Keratinocyte (primary cell): ENCODE results near the gene CREB3L2. TPM values are rescaled to one million over a fixed set of nuclear protein-coding genes. Genes with fewer than 3 reads are reported as not detected.

Source experiments
- DNase-seq: peaks from one replicate; pipeline ENCODE4 v3.0.0-alpha.2; 2011; ENCODE audit warnings: low read depth, missing footprints, low spot score
- FAIRE-seq: peaks from 2 replicates; lab custom pipeline; 2011; peaks lifted over from hg19 to GRCh38; lab: Jason Lieb, UNC
- H2AFZ ChIP-seq: 2 replicates; pipeline ENCODE4 v1.6.0; 2012; ENCODE audit warnings: low read length, control low read depth, inconsistent platforms; ENCODE audit not compliant: control insufficient read depth
- H3K27ac ChIP-seq: 2 replicates; pipeline ENCODE4 v1.5.1; 2011; ENCODE audit warnings: low read length; ENCODE audit not compliant: control insufficient read depth, insufficient read depth
- H3K27me3 ChIP-seq: 3 replicates; pipeline ENCODE4 v1.6.0; 2011; ENCODE audit warnings: low read length; ENCODE audit not compliant: control insufficient read depth, insufficient read depth; ENCODE audit errors: extremely low read depth
- H3K36me3 ChIP-seq, 2 experiments: 2 replicates in 1 of 2; 3 replicates in 1 of 2; pipeline ENCODE4 v1.5.1; 2011; ENCODE audit warnings: low read length in 2 of 2, mild to moderate bottlenecking in 1 of 2; ENCODE audit not compliant: control insufficient read depth in 2 of 2, insufficient read depth in 2 of 2; ENCODE audit errors: extremely low read depth in 1 of 2
- H3K4me1 ChIP-seq: 3 replicates; pipeline ENCODE4 v1.5.1; 2011; ENCODE audit warnings: low read length; ENCODE audit not compliant: control insufficient read depth, insufficient read depth; ENCODE audit errors: extremely low read depth
- H3K4me2 ChIP-seq: 3 replicates; pipeline ENCODE4 v1.6.0; 2011; ENCODE audit warnings: low read depth, low read length; ENCODE audit not compliant: control insufficient read depth, insufficient read depth; ENCODE audit errors: extremely low read depth
- H3K4me3 ChIP-seq, 3 experiments: fragments of 200-600 bp in 1 of 3; sonication (generic) in 1 of 3; 2 replicates in 2 of 3; 3 replicates in 1 of 3; pipeline ENCODE4 v1.5.1; 2011 to 2016; ENCODE audit warnings: low read length in 3 of 3, mild to moderate bottlenecking in 3 of 3, control low read depth in 2 of 3, inconsistent platforms in 1 of 3, low read depth in 1 of 3, mixed read lengths in 1 of 3, mixed run types in 1 of 3, moderate library complexity in 1 of 3; ENCODE audit not compliant: control insufficient read depth in 2 of 3, insufficient read depth in 2 of 3; ENCODE audit errors: extremely low read depth in 1 of 3
- H3K79me2 ChIP-seq: 2 replicates; pipeline ENCODE4 v1.6.0; 2012; ENCODE audit warnings: low read length; ENCODE audit not compliant: control insufficient read depth, insufficient read depth
- H3K9ac ChIP-seq: 3 replicates; pipeline ENCODE4 v1.6.0; 2011; ENCODE audit warnings: low read length; ENCODE audit not compliant: control insufficient read depth, insufficient read depth; ENCODE audit errors: extremely low read depth
- H3K9me1 ChIP-seq: 3 replicates; pipeline ENCODE4 v1.6.0; 2011; ENCODE audit warnings: low read length; ENCODE audit not compliant: control insufficient read depth, insufficient read depth; ENCODE audit errors: extremely low read depth
- H3K9me3 ChIP-seq: 2 replicates; pipeline ENCODE4 v1.5.1; 2012; ENCODE audit warnings: low read depth, low read length; ENCODE audit not compliant: control insufficient read depth
- H4K20me1 ChIP-seq: 3 replicates; pipeline ENCODE4 v1.6.0; 2011; ENCODE audit warnings: low read length; ENCODE audit not compliant: control insufficient read depth, insufficient read depth; ENCODE audit errors: extremely low read depth
- CTCF ChIP-seq, 3 experiments: IDR thresholded peaks in 1 of 3; conservative IDR thresholded peaks in 1 of 3; optimal IDR thresholded peaks in 1 of 3; 2 replicates in 2 of 3; 3 replicates in 1 of 3; pipeline versions ENCODE3 to v1.5.1; 2011; ENCODE audit warnings: low read length in 3 of 3, mild to moderate bottlenecking in 3 of 3, moderate library complexity in 2 of 3, control low read depth in 1 of 3, inconsistent platforms in 1 of 3; ENCODE audit not compliant: insufficient read depth in 2 of 3; ENCODE audit errors: extremely low read depth in 1 of 3
- EZH2 ChIP-seq: IDR thresholded peaks from one replicate; pipeline ENCODE4 v1.6.1; 2012; ENCODE audit warnings: inconsistent platforms, mild to moderate bottlenecking, low read length, moderate library complexity
- dilution Hi-C: fragments of 300-500 bp; cut with MboI; formaldehyde crosslinking; loops from one replicate; pipeline ENCODE4 v1.7.0; 2020; ENCODE audit warnings: low sequenced_read_pairs; ENCODE audit not compliant: extremely low pct_ligation_motif_present
- polyA plus RNA-seq, 5 experiments: library from polyadenylated mRNA; depleted of rRNA in 3 of 5; stranded (reverse) in 3 of 5; stranded (forward) in 1 of 5; unstranded in 1 of 5; fragments of >200 nt; gene quantifications; 1 replicate in 1 of 5; 2 replicates in 3 of 5; 3 replicates in 1 of 5; pipeline versions ENCODE4 v1.2.1 to v1.2.3, GENCODE V29; 2011 to 2012; ENCODE audit warnings: missing spikeins in 2 of 5, low read depth in 1 of 5, low replicate concordance in 1 of 5

CREB3L2 gene
- polyA plus RNA-seq, 1 donor (not counting 4 experiments of a cell fraction or from before 2014, with no cell fraction given): 12.8 TPM

GRCh38 chr7:137993395-137993743 lies 8.5 kb downstream of the CREB3L2 start:
- H3K79me2 ChIP-seq: peaks cover 70% of the 10 kb centered on the region
- TF ChIP-seq CTCF (optimal IDR thresholded peaks at IDR 0.05 in 1 of 3, IDR thresholded peaks at IDR 0.05 in 1 of 3, conservative IDR thresholded peaks at IDR 0.05 in 1 of 3; ENCODE audit: extremely low read depth in 1 of 3, insufficient read depth in 2 of 3, low read length in 3 of 3) (no peak), EZH2 (no peak)
- no peak overlapping the region for H3K9ac ChIP-seq
- no peaks in the 10 kb centered on the region for H3K27me3 ChIP-seq
- no peak overlapping the region for H3K4me3 ChIP-seq
- H3K4me2 ChIP-seq: no peak overlapping the region
- no peak overlapping the region for H2AFZ ChIP-seq
- DNase-seq (no peak), FAIRE-seq (no peak)
- peaks cover 4% of the 10 kb centered on the region for H3K9me1 ChIP-seq
- peak overlapping the region; percentile 65 for H3K27ac ChIP-seq
- peaks cover 33% of the 10 kb centered on the region for H3K4me1 ChIP-seq
- dilution Hi-C loops: no loop called here
- peaks cover 2% of the 10 kb centered on the region for H4K20me1 ChIP-seq
- H3K36me3 ChIP-seq: no peaks in the 10 kb centered on the region
- no peaks in the 10 kb centered on the region for H3K9me3 ChIP-seq

- Histone ChIP-seq H3K27ac (peak overlapping the region; percentile 65), H3K27me3 (no peaks in the 10 kb centered on the region), H3K9me1 (peaks cover 4% of the 10 kb centered on the region), H3K4me1 (peaks cover 29% of the 10 kb centered on the region), H3K9me3 (no peaks in the 10 kb centered on the region), H3K79me2 (peaks cover 69% of the 10 kb centered on the region), H3K4me3 (no peak overlapping the region), H4K20me1 (no peaks in the 10 kb centered on the region), H2AFZ (no peak overlapping the region), H3K36me3 (no peaks in the 10 kb centered on the region), H3K9ac (no peak overlapping the region), H3K4me2 (no peak overlapping the region)
- dilution Hi-C loops: no loop called here
- TF ChIP-seq CTCF (optimal IDR thresholded peaks at IDR 0.05 in 1 of 3, IDR thresholded peaks at IDR 0.05 in 1 of 3, conservative IDR thresholded peaks at IDR 0.05 in 1 of 3; ENCODE audit: extremely low read depth in 1 of 3, insufficient read depth in 2 of 3, low read length in 3 of 3): no peak
- TF ChIP-seq EZH2: no peak
- DNase-seq (no peak), FAIRE-seq (no peak)
Observed at GRCh38 chr7:137992550-137993394, 9.1 kb downstream of the CREB3L2 start.
